ENCODE measurements around the gene DCXR.

DCXR gene

DNA sequence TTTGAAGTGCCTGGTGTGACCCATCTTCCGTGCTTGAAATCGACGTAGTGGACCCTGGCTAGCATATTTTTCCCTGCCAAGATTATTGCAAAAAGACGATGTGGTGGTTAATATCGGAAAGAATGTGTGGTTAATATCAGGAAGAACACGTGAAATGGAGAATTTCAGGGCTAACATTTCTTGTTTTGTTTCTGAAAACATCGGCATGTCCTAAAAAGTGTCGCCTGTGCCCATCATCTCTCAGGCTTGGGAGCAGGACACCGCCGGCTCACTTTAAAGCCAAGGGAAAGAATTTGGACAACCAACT is 345 bp upstream of the DCXR start:
- no peak for DNase-seq

DNA sequence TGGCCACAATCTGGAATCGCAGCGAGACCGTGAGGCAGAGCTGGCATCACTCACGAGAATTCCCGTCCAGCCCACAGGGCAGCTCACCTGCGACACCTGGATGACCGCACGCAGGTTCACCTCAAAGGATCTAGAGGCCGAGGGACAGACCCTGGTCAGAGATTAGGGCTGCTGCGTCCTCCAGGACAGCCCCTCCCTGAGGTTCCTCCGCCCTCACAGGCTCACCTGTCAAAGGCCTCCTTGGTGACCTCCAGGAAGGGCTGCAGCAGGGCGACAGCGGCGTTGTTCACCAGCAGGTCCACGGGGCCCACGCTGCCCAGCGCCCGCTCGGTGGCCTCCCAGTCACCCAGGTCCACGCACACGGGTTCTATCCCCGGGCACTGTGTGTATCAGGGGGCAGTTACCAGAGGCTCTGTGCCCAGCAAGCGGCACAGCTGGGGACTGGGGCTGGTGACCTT is 834 bp downstream of the DCXR start:
- DNase-seq = no peak

DNA sequence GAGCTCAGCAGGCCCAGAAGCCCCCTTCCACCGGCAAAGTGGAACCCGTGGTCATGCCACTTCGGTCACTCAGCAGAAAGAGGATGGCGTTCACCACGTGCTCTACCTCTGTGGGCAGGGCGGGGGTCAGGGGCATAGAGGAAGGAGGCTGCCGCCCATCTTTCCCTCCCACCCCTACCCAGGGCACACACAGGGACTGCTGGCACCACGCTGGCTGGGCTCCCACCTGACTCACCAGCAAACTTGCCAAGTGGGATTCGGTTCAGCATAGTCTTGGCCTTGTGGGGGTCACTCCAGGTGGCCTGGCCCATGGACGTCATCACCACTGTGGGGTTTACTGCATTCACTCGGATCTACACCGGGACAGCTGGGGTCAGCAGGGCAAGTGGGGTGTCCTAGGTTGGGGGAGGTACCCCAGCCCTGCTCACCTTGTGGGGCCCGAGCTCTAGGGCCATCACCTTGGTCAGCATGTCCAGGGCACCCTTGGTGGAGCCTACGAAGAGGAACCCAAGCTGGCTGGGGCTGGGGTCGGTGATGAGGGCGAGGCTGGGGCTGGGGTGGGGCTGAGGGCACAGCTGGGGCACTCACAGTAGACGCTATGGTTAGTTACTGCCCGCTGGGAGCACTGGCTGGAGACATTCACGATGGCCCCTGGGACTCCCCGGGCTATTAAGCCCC is 1.4 kb downstream of the DCXR start:
- DNase-seq = no peak

DNA sequence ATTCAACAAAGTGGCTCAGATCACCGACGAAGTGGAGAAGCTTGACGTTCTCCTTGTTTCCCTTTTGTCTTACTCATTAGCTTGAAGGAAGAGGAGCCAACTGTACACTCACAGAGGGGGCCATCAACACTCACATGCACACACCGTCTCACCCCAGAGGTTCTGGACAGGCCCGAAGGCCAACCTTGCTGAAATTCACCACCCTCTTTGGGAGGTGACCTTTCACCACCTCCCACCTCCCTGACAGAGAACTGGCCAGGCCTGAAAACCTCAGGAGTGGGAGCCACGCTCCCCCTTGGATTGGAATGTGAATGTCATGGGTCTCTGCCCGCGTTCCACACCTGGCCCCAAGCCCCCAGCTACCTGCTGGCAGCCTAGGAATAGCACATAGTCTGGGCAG is 2.0 kb downstream of the DCXR start:
- DNase-seq = no peak

DNA sequence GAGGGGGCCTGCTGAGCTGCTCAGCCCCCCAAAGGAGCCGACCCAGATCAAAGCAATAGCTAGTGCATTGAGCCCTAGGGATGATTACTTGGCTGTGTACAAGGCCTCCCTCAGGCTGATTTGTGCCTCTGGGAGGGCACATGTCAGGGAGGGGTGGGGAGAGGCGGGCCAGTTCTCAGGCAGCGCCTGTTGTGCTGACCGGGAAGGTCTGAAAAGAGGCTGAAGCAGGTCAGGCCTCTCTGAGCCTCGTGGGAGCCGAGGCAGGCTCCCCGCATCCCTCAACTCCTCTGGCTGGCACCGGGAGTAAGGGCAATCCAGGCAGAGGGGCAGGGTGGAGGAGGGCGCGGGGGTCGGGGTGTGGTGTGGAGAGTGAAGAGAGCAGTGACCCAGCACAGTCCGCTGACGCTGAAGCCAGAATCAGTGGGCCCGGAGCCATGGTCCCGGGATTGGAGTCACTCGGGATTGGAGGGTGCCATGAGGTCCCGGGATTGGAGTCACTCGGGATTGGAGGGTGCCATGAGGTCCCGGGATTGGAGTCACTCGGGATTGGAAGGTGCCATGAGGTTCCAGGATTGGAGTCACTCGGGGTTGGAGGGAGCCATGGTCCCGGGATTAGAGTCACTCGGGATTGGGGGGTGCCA is 3.0 kb downstream of the DCXR start:
- DNase-seq = no peak

DNA sequence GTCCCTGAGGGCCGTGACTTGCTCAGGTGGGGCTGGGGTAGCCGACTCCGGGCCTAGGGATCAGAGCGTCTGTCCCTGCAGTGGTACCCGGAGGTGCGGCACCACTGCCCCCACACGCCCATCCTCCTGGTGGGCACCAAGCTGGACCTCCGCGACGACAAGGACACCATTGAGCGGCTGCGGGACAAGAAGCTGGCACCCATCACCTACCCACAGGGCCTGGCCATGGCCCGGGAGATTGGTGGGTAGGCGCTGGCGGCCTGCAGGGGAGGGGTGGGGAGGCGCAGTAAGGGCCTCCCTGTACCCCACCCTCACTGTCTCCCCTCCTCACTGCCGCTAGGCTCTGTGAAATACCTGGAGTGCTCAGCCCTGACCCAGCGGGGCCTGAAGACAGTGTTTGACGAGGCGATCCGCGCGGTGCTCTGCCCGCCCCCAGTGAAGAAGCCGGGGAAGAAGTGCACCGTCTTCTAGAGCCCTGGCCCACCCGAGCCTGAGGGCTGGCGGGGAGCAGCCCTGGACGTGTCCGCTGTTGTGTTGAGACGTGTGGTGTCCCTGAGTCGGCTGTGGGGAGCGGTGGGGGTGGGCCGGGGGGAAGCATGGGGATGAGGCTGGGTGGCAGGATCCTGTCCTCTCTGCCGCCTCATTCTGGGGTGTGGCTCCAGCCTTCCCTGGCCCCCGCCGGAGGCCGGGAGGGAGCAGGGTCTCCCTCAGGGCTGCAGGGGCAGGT is 4.0 kb downstream of the DCXR start:
- DNase-seq = no peak

DNA sequence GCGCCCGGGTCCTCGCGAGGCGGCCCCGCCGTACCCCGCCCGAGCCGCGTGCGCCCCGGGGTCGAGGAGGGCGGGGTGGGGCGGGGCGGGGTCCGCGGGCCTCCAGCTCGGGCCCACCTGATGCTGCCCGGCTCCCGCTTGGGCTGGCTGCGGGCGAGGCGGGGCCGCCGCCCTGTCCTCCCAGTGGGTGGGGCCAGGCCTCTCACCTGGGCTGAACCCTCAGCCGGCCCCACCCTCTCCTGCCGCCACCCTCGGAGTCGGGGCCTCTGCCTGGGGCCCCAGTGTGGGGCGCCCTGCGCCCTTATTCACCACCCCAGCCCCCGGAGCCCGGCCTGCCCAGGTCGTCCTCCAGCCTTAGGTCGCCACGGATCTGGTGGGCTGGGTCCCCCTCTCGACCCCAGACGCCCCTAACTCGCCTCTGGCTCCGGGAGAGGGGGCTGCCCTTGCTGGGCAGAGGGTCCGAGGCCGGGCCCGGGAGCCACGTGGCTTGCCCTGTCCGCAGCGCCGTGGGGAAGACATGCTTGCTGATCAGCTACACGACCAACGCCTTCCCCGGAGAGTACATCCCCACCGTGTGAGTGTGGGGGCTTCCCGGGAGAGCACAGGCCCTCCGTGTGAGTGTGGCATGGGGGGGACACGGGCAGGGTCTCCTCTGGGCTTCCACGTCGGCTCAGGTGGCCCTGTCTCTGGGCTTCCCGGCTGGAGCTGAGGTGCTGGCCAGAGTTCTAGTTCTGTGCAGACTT is 5.4 kb downstream of the DCXR start:
- no peak for DNase-seq

DNA sequence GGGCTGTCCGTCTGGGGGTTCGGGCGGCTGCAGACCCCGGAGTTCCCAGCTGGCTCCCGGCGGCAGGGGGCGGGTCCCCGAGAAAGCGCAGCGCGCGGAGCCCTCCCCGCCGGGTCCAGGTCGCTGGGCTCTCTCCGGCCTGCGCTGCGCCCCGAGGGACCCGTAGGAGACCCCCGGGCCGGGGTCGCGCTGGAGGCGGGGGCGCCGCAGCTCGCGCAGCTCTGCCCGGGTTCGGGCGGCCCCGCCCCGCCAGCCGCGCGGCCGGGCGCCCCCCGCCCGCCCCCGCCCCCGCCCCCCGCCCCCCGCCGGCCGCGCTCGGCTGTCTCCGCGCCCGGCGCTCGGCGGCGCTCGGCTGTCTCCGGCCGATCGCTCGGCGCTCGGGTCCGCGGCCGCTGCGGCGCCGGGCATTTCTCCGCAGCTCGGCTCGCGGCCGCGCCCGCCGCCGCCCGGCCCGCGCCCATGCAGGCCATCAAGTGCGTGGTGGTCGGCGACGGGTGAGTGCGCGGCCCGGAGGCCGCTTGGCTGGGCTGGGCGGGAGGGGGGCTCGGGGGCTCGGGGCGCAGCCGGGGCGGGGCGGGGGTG is 6.1 kb downstream of the DCXR start, which contains the start of gene RAC3:
Gene RAC3, plus strand, starts transcription at position 376 of the 582 bp plus-strand sequence. Its CDS starts 84 bp downstream, at position 460.
- DNase-seq = peak; percentile 28

DNA sequence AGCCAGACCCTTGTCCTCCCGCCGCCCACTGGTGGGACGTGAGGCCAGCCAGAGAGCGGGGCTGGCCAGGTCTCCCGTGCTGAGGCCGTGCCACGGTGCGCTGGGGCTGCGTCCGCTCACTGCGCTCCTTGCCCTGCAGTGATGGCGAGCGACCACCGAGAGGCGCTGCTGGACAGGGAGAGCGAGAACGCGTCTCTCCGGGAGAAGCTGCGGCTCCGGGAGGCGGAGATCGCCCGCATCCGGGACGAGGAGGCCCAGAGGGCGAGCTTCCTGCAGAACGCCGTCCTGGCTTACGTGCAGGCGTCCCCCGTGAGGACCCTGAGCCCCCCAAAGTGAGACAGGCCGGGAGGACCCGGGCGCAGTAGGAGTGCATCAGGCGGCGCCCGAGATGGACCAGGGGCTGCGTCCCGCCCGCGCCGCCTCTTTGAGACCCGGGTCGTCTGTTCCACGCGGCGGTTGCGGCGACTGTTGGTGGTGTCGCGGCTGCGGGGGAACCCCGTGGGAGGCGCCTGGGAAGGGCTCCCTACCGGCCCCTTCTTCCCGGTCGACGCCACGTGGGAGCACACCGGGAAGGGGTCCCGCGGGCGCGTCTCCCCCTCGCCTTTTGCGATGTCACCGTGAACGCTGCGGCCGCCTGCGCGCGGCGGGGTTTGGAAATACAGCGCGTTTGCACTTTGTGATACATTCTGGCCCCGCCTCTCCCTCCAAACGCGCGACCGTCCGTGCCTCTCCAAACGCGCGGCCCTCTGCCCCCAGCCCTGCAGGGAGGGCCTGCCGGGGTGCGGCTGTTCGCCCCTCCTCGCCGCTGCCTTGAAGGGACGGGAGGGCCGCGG is 6.8 kb downstream of the DCXR start:
- peak; percentile 75 for DNase-seq

DNA sequence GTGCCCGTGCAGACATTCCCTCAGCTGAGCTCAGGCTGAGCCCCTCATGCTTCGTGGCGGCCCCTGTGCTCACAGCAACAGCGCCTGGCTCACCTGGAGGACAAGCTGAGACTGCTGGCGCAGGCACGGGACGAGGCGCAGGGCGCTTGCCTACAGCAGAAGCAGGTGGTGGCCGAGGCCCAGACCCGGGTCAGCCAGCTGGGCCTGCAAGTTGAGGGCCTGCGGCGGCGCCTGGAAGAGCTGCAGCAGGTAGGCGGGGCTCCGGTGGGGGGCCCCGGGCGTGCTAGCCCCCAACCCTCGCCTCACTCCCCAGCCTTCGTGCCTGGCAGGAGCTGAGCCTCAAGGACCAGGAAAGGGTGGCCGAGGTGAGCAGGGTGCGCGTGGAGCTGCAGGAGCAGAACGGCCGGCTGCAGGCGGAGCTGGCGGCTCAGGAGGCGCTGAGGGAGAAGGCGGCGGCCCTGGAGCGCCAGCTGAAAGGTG is 7.5 kb downstream of the DCXR start:
- no peak for DNase-seq

DNA sequence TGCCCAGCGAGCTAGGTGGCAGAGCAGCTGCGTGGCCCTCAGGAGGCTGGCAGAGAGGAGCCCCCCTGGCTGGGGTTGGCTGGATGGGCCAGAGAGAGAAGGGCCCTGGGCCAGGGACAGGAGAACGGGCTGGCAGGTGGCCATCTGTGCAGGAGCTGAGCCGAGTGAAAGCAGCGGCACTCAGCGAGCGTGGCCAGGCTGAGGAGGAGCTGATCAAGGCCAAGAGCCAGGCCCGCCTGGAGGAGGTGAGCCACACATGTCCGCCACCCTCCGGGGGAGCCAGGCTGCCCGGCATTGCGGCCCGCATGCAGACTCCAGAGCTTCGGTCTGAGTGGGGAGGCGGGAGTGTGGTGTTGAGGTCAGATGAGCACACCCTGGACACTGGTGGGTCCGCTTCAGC is 8.1 kb downstream of the DCXR start:
- no peak for DNase-seq

DNA sequence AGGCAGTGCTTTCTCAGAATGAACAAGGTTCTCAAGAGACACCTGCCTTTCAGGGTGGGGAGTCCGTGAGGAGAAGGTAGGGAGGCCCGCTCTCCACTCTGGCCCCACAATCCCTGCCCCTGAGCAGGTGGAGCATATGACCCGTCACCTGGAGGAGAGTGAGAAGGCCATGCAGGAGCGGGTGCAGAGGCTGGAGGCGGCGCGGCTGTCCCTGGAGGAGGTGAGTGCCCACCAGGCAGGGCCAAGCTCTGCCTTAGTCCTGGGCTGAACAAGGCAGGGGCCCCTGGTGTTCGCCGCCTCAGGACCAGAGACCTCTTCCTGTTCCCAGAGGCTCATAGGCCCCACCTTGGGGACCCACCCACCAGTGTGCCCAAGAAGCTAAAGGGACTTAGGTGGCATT is 8.5 kb downstream of the DCXR start:
- DNase-seq = no peak

DNA sequence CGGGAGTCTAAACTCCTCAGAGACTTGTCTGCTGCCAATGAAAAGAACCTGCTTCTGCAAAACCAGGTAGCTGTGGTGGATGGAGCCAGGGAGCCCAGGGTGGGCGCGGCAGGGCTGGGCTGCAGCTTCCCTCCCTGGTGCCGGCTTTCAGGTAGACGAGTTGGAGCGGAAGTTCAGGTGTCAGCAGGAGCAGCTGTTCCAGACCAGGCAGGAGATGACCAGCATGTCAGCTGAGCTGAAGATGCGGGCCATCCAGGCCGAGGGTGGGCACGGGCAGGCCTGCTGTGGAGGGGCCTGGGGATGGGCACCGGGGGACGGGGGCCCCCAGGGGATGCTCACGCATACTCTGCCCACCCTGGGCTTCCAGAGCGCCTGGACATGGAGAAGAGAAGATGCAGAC is 9.3 kb downstream of the DCXR start:
- no peak for DNase-seq

DNA sequence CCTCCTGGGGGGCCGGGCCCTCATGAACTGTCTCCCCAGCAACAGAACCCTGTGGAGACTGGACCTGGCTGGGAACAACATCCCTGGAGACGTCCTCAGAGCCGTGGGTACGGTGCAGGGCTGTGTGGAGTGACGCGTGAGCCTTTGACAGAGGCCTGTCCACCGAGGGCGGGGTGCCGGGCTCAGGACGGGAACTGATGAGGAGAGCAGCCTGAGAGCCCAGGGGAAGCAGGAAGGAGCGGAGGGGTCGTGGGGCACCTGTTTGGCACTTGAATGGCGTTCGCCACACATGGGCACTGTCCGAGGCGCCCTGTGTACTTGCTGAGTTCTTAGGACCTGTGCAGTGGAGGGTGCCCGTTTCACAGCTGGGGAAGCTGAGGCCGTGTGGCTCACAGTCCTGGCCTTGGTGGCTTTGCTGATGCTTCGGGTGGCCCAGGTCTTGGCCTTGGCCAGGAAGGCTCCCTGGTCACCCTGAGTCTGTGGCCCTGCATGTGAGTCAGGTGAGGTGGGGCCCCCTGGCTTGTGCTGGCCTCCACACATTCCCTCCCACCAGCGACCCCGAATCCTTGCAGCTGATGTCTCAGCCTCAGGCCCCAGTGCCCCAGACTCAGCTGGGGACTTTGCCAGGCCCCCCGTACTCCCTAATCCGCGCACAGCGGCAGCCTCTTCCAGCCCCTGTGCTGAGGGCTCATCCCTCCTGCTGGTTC is 11.9 kb downstream of the DCXR start:
- no peak for DNase-seq

DNA sequence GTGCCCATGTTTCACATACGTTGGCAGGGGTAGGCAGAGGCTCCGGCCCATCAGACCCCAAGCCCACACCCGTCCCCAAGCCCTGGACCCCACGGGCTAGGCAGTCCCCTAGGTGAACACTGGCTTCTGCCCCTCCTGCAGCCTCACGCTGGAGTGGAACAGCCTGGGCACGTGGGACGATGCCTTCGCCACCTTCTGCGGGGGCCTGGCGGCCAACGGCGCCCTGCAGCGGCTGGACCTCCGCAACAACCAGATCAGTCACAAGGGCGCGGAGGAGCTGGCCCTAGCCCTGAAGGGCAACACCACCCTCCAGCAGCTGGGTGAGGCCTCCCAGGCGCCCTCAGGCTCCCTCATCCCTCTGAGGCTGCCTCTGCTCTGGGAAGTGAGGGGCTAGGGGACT is 12.6 kb downstream of the DCXR start:
- DNase-seq = no peak

DNA sequence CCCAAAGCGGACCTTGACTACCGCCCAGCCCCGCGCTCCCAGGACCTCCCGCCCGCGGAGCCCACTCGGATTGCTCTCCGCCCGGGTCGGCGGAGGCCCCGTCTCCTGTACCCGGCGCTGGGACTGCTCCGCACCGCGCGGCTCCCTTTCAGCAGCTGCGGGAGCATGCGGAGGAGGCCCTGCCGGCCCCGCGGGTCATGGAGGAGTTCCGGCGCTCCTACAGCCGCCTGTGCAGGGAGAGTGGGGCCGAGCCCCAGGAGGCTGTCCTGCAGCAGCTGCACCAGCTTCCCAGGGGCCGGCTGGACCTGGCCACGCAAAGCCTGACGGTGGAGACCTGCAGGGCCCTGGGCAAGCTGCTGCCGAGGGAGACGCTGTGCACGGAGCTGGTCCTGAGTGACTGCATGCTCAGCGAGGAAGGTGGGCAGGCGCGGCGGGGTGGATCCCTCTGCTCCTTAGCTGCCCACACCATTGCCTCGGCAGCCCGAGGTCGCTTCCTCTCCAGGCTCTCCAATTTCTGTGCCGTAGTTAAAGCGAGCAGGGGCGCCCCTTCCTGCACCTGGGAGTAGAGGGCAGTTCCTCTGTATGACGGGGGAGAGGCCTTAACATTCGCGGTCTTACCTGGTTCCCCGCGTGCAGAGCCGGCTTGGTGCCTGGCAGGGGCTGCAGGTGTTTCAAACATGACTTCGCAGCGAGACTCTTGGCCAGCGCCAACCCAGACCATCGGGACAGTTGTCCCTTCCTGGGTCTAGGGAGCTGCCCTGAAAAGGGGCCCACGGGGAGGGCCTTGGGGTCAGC is 13.9 kb downstream of the DCXR start:
- no peak for DNase-seq

DNA sequence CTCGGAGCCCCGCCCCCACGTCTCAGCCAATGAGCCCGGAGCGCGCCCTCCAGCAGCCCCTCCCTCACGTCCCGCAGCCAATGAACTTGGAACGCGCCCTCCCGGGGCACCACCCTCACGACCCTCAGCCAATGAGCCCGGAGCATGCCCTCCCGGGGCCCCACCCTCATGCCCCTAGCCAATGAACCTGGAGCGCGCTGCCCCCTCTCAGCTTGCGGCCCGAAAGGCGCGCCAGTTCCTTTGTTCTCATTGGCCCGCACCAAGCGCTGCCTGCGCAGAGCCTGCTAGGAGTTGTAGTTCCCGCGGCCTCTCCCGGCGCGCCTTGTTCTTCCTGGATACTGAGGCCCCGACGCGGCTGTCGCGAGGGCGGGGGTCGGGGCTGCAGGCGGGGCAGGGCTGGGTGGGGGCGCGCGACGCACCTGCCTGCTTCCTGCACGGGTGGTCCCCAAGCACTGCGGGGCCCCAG is 14.5 kb downstream of the DCXR start, which contains the start of gene LRRC45:
Gene LRRC45, plus strand, starts transcription at position 325 of the 466 bp plus-strand sequence. CDS start 339 bp downstream, outside the sequence.
- DNase-seq = peak; percentile 100

DNA sequence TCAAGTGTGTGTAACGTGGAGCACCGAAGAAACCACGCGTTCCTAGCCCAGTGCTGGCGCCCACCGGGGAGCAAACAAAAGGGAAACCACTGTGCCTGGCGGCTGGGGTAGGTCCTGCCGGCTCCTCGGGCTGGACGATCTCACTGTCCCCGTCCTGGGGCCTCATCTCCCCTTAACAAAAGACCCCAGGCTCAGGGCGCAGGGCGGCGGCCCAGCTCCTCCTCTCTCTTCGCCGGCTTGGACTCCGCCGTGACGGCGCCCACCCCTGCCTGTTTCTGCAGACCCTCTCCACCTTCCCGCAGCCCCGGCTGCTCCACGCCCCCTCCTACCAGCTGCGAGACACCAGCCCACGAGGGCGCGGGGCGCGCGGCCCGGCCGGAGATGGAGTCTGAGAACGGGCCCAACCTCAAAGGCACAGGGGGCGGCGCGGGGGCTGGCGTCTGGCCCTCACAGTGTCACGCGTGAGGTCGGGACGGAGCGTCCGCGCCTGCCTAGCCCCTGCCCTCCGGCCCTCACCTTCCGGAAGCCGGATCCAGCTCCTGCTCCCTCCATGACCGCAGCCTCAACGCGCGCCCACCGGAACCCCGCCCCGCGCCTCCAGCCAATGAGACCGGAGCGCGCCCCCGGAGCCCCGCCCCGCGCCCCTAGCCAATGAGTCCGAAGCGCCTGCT is 15.1 kb downstream of the DCXR start, which contains the start of gene CENPX:
Gene CENPX, minus strand, starts transcription at position 569 of the 671 bp plus-strand sequence. Its CDS starts 17 bp downstream, at position 552.
- DNase-seq = no peak

DNA sequence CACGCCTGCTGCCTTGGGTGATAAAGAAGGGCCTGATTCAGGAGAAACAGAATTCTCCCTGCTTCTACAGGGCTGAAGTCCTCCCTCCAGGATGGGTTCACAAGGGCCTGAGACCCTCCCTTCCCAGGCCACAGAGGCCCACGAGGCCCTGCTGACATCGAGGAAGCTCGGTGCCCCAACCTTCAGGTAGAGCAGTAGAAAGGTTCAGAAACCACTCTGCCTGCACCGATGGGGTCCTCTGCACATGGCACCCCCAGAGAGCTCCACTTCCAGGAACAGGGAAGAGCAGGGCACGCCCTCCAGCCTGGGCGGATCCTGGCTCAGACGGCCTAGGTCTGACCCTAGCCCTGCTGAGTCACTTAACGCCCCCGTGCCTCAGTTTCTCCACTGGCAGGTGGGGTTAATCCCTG is 15.6 kb downstream of the DCXR start:
- no peak for DNase-seq
